ENCODE measurements around the gene ZNF649. TPM values are rescaled to one million over a fixed set of nuclear protein-coding genes. Genes with fewer than 3 reads are reported as not detected.

Gene ZNF649
- total and polyA plus RNA-seq, 2 of the 4 experiments (the other 2 are of a cell fraction) = 1.9 to 10.4 TPM

DNA sequence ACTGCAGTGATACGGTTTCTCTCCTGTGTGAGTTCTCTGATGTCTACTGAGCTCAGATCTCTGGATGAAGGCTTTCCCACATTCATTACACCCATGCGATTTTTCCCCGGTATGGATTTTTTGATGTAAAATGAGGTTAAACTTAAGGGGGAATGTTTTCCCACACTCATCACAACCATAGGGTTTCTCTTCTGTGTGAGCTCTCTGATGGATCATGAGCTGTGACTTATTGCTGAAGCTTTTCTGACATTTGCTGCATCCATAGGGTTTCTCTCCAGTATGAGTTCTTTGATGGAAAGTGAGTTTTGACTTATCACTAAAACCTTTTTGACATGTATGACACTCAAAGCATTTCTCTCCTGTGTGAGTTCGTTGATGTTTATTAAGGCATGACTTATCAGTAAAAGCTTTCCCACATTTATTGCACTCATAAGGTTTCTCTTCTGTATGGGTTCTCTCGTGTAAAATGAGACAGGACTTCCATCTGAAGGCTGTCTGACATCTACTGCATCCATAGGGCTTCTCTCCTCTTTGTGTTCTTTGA is 10.6 kb upstream of the ZNF649 start:
- H2BK120ac ChIP-seq (ENCODE audit: low read depth, low read length) = no peak overlapping the region
- no peaks in the 10 kb centered on the region for H3K27me3 ChIP-seq (ENCODE audit: control insufficient read depth, insufficient read depth, low read length)
- H3K4me3 ChIP-seq (ENCODE audit: insufficient read depth, low read depth, low read length) = no peak overlapping the region
- H2AK9ac ChIP-seq (replicated peaks; ENCODE audit: low read depth, low read length, poor library complexity) = no peak overlapping the region
- H3K4ac ChIP-seq (ENCODE audit: low read depth, low read length) = no peak overlapping the region
- TF ChIP-seq CEBPB (IDR thresholded peaks at IDR 0.05; ENCODE audit: low read depth, low read length) (no peak), RAD21 (IDR thresholded peaks at IDR 0.05; ENCODE audit: low read length) (no peak), USF2 (IDR thresholded peaks at IDR 0.05; ENCODE audit: low read depth, low read length) (no peak), RFX5 (IDR thresholded peaks at IDR 0.05; ENCODE audit: low read depth, low read length) (no peak), MXI1 (IDR thresholded peaks at IDR 0.05; ENCODE audit: borderline replicate concordance, low read depth, low read length) (no peak), CHD1 (IDR thresholded peaks at IDR 0.05; ENCODE audit: low read depth, low read length) (no peak), ELK1 (IDR thresholded peaks at IDR 0.05; ENCODE audit: borderline replicate concordance, low read depth, low read length) (no peak), POLR2A (IDR thresholded peaks at IDR 0.05; ENCODE audit: low read depth, low read length) (no peak), FOS (IDR thresholded peaks at IDR 0.05; ENCODE audit: low read depth, low read length) (no peak), MAZ (IDR thresholded peaks at IDR 0.05; ENCODE audit: borderline replicate concordance, low read depth, low read length) (no peak), CTCF (conservative IDR thresholded peaks at IDR 0.05; ENCODE audit: low read depth, low read length) (no peak)
- no peak overlapping the region for H3K4me2 ChIP-seq (ENCODE audit: low read depth, low read length)
- no peak overlapping the region for H2BK15ac ChIP-seq (ENCODE audit: low read depth, low read length)
- no peaks in the 10 kb centered on the region for H3K36me3 ChIP-seq (ENCODE audit: control insufficient read depth, insufficient read depth, low read length)
- H3K4me1 ChIP-seq (ENCODE audit: control insufficient read depth, insufficient read depth, low read length) = no peaks in the 10 kb centered on the region
- H3K9me1 ChIP-seq (ENCODE audit: insufficient read depth, low read length) = no peaks in the 10 kb centered on the region
- no peak overlapping the region for H2BK5ac ChIP-seq (ENCODE audit: low read depth, low read length, poor library complexity, severe bottlenecking)
- peaks cover 37% of the 10 kb centered on the region for H3K9me3 ChIP-seq (ENCODE audit: control insufficient read depth, insufficient read depth, low read length)
- H3K79me1 ChIP-seq (ENCODE audit: low read depth in 1 of 2, low read length in 2 of 2) = no peaks in the 10 kb centered on the region
- H3K23ac ChIP-seq (ENCODE audit: low read depth, low read length) = no peak overlapping the region
- H3K9ac ChIP-seq (ENCODE audit: low read depth, low read length) = no peak overlapping the region
- no peak overlapping the region for H4K91ac ChIP-seq (ENCODE audit: insufficient read depth, low read depth, low read length)
- H4K20me1 ChIP-seq (ENCODE audit: insufficient read depth, low read length) = no peaks in the 10 kb centered on the region
- H3K18ac ChIP-seq (ENCODE audit: low read depth, low read length) = no peak overlapping the region
- ChIA-PET CTCF (no interaction called here), POLR2A (ENCODE audit: unreplicated experiment) (no interaction called here)
- dilution Hi-C loops (cut with HindIII; ENCODE audit: low sequenced_read_pairs, unreplicated experiment) = no loop called here
- H4K8ac ChIP-seq (ENCODE audit: low read depth in 2 of 2, low read length in 2 of 2) = no peak overlapping the region
- in situ Hi-C loops (cut with MboI; ENCODE audit: low sequenced_read_pairs) = no loop called here
- H4K5ac ChIP-seq (ENCODE audit: low read depth, low read length) = no peak overlapping the region
- H2BK20ac ChIP-seq (ENCODE audit: low read depth, low read length) = no peak overlapping the region
- DNase-seq = no peak
- H2AK5ac ChIP-seq (ENCODE audit: low read depth, low read length) = no peak overlapping the region
- BruUV-seq (replicated peaks) = no TSS peak
- ATAC-seq (ENCODE audit: low read depth) = no peak
- intact Hi-C loops (cut with micrococcal nuclease) = no loop called here
- H2AFZ ChIP-seq (replicated peaks; ENCODE audit: low read length, poor library complexity) = no peak overlapping the region
- no peak overlapping the region for H3K27ac ChIP-seq (ENCODE audit: insufficient read depth, low read length)
- WGBS, 2 experiments (ENCODE audit: extremely low coverage in 2 of 2, insufficient read length in 1 of 2) = no CpG with 5 or more reads among the region's 5 CpGs
- no peak overlapping the region for H3K56ac ChIP-seq (ENCODE audit: extremely low read depth, insufficient read depth, low read length)
- H3K14ac ChIP-seq (replicated peaks; ENCODE audit: low read depth, low read length) = no peak overlapping the region

Measured in IMR-90 (cell line).